Stimulated activated CD4-positive, alpha-beta T cell treated with anti-CD3 and anti-CD28 coated beads, Interleukin-12 subunit alpha, Interleukin-12 subunit beta, amount 100 ng/mL, for 48 hours (primary cell): ENCODE results near the gene PFDN2.
"Not testable (repeated sequence)": the region's sequence is repeated elsewhere in the genome, so short reads cannot be mapped to it uniquely, and the experiment has no call there.

Experiments used
- DNase-seq, 3 donors: peaks; one replicate each; pipeline ENCODE4 v3.0.0-alpha.2; 2020; ENCODE audit warnings: low read depth in 2 of 3, low spot score in 1 of 3

PFDN2 gene

GRCh38 chr1:161082996-161083747 is 34.7 kb downstream of the PFDN2 start:
- DNase-seq, result no peak

- no peak for DNase-seq
These were observed 35.4 kb downstream of the PFDN2 start for GRCh38 chr1:161082483-161082882.

- no peak for DNase-seq
These were observed 36.3 kb downstream of the PFDN2 start for GRCh38 chr1:161081519-161081918.

GRCh38 chr1:161080441-161081405 is 37.1 kb downstream of the PFDN2 start:
- no peak for DNase-seq

- DNase-seq, result no peak
These were observed 38.3 kb downstream of the PFDN2 start for GRCh38 chr1:161079436-161080110.

- no peak for DNase-seq
These were observed 40.4 kb downstream of the PFDN2 start for GRCh38 chr1:161077426-161077825.

- DNase-seq, result no peak
These were observed 41.4 kb downstream of the PFDN2 start for GRCh38 chr1:161076410-161076809.

GRCh38 chr1:161074676-161075368 is 43.0 kb downstream of the PFDN2 start:
- DNase-seq, result no peak

GRCh38 chr1:161073474-161074121 is 44.2 kb downstream of the PFDN2 start:
- no peak for DNase-seq

- no peak for DNase-seq
These were observed 44.9 kb downstream of the PFDN2 start for GRCh38 chr1:161072751-161073449.

GRCh38 chr1:161071886-161072371 is 45.9 kb downstream of the PFDN2 start:
- peak in 2 of 3 donors; percentile 36 to 48 for DNase-seq

GRCh38 chr1:161070761-161071160 is 47.1 kb downstream of the PFDN2 start:
- no peak for DNase-seq

- peak; percentile 74 to 84 (median 81) for DNase-seq
These were observed 48.0 kb downstream of the PFDN2 start, which contains the start of gene ARHGAP30 for GRCh38 chr1:161069731-161070270. Gene ARHGAP30 (minus strand): TSS chr1:161069891. CDS start chr1:161069624, 267 bp downstream.

GRCh38 chr1:161069241-161069640 is 48.6 kb downstream of the PFDN2 start:
- DNase-seq, result no peak

GRCh38 chr1:161068306-161069234 is 49.3 kb downstream of the PFDN2 start:
- peak; percentile 71 to 77 (median 76) for DNase-seq

- no peak for DNase-seq
These were observed 51.1 kb downstream of the PFDN2 start for GRCh38 chr1:161066694-161067093.

- DNase-seq, result not testable (repeated sequence)
These were observed 52.2 kb downstream of the PFDN2 start for GRCh38 chr1:161065681-161066080.

GRCh38 chr1:161063936-161064335 is 53.9 kb downstream of the PFDN2 start:
- not testable (repeated sequence) for DNase-seq
